GM21381 (cell line): ENCODE results near the gene CRIM1.

Experiments
- ATAC-seq: cut with Tn5 transposase; IDR thresholded peaks from one replicate; pipeline ENCODE4 v1.9.1; 2021; ENCODE audit warnings: mild to moderate bottlenecking, moderate library complexity; ENCODE audit not compliant: unreplicated experiment

The CRIM1 gene

DNA sequence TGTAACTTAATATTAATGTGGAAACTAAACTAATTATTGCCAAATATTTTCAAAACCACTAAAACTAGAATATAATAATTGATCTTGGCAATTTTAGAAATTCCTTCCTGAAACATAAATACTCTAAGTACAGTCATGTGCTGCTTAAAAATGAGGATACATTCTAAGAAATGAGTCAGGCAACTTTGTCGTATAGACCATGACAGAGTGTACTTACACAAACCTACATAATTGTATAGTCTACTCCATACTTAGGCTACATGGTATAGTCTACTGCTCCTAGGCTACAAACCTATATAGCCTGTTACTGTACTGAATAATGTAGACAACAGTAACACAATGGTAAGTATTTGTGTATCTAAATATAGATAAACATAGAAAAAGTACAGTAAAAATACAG lies 214.8 kb downstream of the CRIM1 start:
- no peak for ATAC-seq

GRCh38 chr2:36572054-36572718 lies 216.6 kb downstream of the CRIM1 start:
- no peak for ATAC-seq

GRCh38 chr2:36572719-36573059 lies 217.1 kb downstream of the CRIM1 start:
- no peak for ATAC-seq

DNA sequence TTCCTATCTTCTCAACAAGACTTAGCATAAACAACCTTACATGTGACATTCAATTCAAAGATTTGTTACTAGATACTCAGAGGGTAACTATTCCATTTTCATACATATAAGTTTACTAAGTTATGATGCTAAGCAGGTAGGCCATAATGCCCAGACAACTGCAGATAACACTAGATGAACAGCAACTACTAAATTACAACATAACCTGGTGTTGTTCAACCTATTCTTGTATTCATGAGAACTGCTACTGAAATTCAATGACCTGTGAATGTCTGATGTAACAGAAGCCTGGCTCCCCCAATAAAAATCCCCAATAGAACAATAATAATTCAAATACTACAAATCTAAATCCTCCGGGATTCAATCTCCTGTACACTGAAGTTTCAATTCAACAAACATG lies 217.6 kb downstream of the CRIM1 start:
- ATAC-seq: no peak

DNA sequence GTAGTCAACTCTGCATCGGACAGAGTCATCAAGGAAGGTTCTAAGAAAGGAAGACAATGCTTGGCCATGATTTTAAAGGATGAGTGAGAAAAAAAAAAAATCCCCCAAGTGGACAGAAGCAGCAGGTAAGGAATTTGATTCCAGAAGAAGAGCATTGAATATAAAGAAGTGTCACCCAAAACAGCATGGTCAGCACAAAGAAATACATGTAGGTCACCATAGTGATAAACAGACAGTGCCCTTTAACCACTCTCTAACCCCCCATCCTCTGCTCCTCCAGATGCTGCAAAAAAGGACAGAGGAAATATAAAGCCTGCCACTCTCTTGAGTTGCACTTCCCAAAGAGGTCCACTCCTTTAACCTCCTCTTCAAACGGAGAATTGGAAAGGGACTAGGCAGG lies 219.0 kb downstream of the CRIM1 start:
- ATAC-seq: no peak

GRCh38 chr2:36577884-36578283 lies 222.3 kb downstream of the CRIM1 start:
- no peak for ATAC-seq

DNA sequence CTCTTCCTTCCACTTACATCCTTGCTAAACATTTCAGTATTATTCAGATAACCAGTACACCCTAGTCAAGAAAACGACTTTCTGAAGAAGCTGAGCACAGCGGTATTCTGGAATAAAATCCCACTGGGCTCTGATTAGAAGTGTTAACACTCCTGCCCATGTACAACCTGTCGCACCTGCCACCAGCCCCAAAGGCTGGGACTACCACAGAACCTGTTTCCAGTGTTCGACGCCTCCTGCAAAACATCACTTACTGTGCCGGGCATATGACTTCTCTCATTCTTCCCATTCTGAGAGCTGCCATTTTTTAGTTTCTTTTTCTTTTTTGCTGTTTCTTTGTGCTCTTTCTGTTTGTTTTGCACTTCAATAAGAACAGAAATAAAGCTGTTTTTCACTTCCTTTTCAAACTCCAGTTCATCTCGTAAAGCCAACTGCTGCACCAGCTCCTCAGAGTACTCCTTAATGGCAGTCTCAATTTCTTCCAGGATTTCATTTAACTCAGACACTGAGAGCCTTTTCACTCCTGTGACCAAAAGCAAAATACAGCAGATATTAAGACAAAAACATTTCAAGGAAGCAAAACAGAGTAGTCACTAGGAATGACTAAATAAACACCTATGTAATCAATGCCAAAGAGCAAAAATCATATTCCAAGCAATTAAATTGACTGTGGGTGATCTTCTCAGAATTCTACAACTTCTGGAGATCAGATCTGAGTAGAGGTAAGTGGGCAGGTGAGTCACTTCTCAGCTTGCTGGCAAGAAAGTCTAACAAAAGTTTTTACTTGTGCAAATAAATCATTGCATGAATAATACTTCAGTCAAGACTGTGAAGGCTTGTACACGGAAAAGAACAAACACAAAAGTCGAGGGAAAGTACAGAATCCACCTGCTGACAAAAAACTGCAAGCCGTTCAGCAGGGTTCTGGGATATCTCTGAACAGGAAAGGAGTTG lies 223.0 kb downstream of the CRIM1 start:
- ATAC-seq: no peak

- ATAC-seq: no peak
These were observed 223.7 kb downstream of the CRIM1 start for GRCh38 chr2:36579297-36579664.

DNA sequence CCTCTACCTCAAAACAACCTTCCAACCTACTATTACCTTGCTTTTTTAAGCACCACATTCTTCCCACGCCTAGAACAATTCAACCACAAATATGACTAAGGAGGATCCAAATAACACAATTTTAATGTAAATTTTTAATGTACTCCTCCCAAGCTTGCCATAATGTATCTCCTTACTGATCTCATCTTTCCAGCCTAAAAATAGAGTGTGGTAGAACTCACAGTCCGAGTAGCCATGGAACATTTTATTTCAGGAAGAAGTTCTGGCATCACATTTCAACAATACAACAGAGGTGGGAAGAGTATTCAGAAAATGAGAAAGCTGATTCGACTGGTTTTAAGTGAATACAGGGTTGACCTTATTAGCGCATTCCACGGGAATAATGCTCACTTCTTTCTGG lies 227.0 kb downstream of the CRIM1 start:
- ATAC-seq: no peak

GRCh38 chr2:36582951-36583350 lies 227.4 kb downstream of the CRIM1 start:
- ATAC-seq: no peak

- no peak for ATAC-seq
These were observed 228.7 kb downstream of the CRIM1 start for GRCh38 chr2:36584148-36584794.

DNA sequence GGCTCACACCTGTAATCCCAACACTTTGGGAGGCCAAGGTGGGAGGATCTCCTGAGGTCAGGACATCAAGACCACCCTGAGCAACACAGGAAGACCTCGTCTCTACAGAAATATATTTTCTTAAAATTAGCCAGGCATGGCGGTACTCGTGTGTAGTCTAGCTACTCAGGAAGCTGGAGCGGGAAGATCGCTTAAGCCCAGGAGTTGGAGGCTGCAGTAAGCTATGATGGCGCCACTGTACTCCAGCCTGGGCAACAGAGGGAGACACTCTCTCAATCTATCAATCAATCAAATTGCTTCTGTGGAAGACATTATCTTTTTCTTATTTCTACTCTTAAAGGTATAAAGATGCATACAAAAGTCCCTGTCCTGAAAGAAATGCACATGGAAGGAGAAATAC lies 231.1 kb downstream of the CRIM1 start:
- no peak for ATAC-seq

DNA sequence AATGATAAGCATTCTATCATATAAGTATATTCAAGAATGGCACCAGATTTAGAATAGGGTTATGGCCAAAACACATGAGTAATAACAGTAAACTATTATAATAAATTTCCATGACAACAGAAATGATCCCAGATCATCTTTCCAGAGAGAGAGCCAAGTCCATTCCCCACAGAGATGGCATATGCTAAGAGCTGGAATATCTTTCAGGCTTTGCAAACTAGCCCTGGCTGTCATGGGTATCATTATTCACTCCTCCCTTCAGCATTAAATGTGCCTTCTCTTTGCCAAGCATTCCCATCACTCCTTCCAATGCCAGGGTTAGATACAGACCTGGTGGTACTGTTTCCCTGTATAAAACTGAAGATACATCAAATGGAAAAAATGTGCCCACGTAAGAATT lies 231.5 kb downstream of the CRIM1 start:
- ATAC-seq: no peak

GRCh38 chr2:36587556-36587955 lies 232.0 kb downstream of the CRIM1 start:
- no peak for ATAC-seq

DNA sequence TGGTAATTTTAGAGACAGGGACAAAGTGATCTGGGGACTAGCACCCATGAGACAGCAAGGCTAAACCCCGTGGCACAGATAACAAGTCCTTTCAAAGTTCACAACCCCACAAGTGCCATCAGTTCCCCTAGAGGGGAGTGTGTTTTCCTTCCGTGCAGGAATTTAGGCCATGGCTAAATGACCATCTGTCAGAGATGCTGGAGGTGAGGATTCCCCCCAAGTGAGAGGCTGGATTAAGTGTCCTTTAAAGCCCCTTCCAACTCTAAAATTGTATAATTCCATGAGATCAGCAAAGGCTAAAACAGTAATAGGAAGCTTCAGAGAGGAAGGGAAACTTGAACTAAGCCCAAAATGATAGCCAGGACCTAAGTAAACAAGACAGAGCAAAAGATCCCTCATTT lies 233.7 kb downstream of the CRIM1 start:
- no peak for ATAC-seq

DNA sequence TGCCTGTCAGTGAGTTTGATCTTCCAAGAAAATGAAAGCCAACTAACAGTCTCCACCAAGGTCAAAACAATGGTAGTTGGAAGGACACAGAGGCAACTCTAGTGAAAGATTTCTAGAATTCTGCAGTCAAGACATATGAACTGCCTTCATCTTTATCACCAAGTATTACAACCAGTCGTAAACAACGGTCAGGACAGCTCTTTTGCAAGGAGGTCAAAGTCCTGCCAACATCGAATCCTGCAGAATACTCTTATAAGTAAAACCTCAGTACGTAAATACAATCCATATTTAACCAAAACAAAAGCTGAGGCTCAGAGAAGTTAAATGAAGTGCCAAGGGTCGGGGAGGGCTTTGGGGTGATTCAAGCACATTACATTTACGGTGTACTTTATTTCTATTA lies 239.3 kb downstream of the CRIM1 start:
- no peak for ATAC-seq

DNA sequence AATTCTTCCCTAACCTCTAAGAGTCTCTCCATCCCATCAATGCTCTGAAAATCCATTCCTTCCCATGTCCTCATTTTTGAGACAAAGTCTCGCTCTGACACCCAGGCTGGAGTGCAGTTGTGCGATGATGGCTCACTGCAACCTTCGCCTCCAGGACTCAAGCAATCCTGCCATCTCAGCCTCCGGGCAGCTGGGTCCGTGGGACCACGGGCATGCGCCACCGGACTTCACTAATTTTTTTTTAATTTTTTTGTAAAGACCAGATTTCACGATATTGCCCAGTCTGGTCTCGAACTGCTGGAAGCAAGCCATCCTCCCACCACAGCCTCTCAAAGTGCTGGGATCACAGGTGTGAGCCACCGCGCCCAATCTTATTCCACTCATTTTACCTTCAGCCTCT lies 240.8 kb downstream of the CRIM1 start:
- no peak for ATAC-seq

DNA sequence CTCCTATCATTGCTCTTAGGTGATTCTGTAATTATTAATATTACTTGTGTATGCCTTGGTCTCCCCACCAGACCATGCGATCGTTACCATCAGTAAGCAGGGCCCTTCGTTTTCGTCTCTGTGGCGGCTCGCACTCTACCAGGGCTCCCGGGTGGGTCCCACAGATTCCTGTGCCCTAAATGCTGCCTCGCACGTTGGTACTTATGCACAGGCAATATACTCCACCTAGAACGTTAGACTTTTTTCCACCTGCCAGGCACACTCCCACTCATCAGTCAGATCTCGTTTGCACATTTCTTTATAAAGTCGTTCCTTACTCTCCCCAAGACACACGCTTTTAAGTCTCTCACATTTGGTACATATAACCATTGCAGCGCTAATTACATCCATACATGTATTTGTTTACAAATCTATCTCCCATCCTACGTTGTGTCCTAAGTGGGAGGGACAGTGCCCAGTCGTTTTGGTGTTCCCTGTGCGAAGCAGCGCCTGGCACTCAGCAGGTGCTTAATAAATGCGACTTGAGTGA lies 241.5 kb downstream of the CRIM1 start:
- ATAC-seq: no peak

DNA sequence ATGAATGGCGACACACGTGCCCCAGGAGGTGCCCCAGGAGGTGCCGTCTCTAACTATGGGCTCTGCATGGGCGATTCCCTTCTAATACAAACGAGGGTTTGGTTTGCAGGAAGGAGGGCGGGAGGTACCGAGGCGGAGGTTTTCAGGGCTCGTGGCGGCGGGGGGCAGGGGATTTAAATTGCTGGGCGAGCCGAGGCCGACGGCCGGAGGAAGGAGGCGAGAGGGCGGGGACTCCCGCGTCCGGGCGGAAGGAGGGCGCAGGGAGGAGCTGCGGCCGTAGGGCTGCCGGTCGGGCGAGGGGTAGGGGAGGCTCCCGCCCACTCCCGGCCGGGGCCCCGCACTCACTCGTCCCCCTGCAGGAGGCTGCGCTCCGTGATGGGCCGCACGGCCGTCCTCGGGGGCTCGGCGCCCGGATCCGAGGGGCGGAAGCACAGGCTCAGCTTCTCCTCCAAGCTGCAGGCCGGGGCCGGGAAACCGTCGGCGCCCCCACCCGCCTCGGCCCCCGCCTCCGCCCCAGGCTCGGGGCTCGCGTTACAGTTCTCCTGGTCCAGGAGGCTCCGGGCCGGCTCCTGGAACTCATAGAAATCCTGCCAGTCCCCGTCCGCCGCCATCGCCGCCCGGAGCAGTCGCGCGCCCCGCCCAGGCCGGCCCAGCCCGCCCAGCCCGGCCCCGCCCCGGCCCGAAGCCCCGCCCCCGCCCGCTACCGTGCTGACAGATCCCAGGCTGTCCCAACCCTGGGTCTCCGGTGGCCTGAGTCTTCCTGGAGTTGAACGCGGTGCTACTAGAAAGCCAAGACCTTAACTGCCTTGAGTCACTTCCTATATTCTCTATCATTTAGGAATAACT lies 242.2 kb downstream of the CRIM1 start, which contains the start of gene FEZ2:
Gene FEZ2 (minus strand): TSS at position 637 of the 846 bp plus-strand sequence. CDS start 26 bp downstream, at position 611.
- ATAC-seq: peak; percentile 99
